Stimulated activated CD8-positive, alpha-beta memory T cell treated with anti-CD3 and anti-CD28 coated beads, Interleukin-15, amount 100 ng/mL, for 48 hours (primary cell): ENCODE results near the gene ATR.
A peak's percentile ranks its signal among the peaks of the same experiment; 100 is the strongest.
"Not testable (repeated sequence)": the region's sequence is repeated elsewhere in the genome, so short reads cannot be mapped to it uniquely, and the experiment has no call there.

ENCODE experiments used
- DNase-seq, 2 donors: peaks; one replicate each; pipeline ENCODE4 v3.0.0-alpha.2; 2020; ENCODE audit warnings: low read depth in 2 of 2

The ATR gene

DNA sequence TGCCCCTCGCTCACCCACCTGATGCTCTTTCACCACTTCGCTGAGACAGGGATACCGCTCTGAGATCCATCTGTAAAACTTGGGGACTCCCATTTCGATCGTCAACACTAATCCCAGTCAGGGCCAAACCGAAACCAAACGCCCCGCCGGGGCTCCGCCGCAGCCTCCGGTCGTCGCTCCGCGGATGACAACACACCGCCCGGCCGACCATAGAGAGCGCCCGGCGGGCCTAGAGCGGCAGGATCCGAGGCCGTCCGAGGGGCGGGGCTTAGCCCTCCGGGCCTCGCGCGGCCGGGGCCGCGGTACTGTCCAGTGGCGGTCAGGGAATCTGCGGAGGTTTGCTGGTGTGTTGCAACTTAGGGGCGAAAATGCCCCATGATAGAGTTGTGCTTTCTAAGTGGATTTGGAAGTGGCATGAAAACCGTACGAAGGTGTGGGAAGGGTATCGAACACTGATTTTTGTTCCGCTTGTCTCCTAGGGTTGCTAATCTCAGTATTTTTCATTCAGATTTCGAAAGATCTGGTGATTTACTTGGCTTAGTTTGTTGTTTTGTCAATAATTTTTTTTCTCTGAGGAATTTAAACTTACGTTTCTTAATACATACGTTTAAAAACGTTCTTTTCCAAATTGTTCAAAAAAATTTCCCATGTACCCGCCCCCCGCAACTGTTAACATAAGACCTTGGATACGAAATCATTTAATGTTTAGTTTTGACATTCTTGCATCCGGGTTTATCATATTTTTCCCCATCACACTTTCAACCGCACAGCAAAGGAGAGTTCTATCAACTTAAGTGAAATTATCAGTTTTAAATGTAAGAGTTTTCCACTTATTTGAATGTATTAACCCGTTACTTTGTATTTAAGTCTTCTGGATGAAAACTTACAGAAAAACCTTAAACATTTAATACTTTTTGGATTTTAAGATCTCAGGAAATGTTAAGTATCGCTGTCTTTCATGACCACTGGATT, 130.4 kb downstream of the ATR start, which contains the start of gene XRN1:
Gene XRN1, minus strand, starts transcription at position 186 of the 972 bp plus-strand sequence. Its CDS starts 93 bp downstream, at position 93.
- peak; percentile 91 to 92 for DNase-seq

DNA sequence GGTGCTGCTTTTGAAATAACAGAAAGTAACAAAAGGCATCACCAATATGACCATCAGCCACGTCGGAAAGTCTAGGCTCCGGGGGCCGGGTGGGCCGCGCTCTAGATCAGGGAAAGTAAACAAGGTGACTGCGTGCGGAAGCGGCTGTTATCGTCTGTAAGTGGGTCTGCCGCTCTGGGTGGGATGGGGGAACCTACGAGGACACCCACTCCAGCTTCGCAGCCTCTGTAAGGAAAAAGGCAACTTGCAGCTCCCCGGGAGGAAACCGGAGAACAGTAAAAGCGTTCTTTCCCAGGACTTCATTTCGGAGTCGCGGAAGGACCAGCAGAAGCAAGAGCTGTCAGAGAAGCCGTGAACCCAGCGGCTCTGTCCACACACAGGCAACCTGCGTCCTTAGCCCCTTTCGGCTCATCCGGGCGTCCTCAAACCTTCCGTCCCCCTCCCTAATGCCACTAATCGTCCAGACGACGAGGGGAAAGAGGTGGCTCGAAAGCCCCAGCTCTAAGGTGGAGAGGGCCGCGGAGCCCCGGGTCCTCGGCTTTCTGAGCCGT, 131.2 kb downstream of the ATR start:
- peak; percentile 19 to 41 for DNase-seq

DNA sequence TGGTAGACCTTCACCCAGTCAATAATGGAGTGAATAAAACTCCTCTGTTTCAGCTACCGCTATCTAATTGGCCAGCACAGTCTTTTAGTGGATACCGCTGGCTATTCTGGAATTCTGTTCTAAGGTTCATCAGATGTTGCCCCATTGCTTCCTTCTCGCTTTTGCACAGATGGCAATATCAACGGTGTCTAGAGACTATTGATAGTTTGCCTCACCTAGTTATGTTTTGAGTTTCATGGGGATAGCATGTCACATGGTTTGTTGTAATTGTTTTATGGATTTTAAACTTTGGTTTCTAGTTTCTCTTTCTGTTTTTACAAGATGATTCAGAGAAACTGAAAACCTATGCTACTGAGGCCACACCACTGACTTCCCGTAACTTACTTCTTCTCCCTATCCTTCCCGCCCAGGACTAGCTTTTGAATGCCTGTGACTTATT, 132.7 kb downstream of the ATR start:
- peak in 1 of 2 donors; percentile 14 for DNase-seq

DNA sequence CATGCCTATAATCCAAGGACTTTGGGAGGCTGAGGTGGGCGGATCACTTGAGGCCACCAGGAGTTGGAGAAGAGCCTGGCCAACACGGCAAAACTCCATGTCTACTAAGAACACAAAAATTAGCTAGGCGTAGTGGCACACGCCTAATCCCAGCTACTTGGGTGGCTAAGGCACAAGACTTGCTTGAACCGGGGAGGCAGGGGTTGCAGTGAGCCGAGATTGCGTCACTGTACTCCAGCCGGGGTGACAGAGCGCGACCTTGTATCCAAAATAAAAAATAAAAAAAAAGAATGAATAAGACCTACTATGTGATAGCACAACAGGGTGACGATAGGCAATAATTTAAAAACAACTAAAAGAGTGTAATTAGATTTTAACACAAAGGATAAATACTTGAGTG, 134.2 kb downstream of the ATR start:
- DNase-seq = no peak

DNA sequence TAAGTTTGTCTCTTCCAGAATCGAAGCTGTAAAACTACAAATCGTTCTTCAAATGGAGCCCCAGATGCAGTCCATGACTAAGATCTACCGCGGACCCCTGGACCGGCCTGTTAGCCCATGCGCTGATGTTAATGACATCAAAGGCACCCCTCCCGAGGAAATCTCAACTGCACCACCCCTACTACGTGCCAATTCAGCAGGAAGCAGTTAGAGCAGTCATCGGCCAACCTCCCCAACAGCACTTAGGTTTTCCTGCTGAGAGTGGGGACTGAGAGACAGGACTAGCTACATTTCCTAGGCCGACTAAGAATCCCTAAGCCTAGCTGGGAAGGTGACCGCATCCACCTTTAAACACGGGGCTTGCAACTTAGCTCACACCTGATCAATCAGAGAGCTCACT, 135.5 kb downstream of the ATR start:
- not testable (repeated sequence) for DNase-seq

DNA sequence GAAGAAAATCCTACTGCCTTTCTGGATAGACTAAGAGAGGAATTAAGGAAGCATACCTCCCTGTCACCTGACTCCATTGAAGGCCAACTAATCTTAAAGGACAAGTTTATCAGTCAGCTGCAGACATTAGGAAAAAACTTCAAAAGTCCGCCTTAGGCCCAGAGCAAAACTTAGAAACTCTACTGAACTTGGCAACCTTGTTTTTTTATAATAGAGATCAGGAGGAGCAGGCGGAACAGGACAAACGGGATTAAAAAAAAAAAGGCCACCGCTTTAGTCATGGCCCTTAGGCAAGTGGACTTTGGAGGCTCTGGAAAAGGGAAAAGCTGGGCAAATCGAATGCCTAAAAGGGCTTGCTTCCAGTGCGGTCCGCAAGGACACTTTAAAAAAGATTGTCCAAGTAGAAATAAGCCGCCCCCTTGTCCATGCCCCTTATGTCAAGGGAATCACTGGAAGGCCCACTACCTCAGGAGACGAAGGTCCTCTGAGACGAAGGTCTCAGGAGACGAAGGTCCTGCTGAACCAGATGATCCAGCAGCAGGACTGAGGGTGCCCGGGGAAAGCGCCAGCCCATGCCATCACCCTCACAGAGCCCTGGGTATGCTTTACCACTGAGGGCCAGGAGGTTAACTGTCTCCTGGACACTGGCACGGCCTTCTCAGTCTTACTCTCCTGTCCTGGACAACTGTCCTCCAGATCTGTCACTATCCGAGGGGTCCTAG, 138.9 kb downstream of the ATR start:
- not testable (repeated sequence) for DNase-seq

DNA sequence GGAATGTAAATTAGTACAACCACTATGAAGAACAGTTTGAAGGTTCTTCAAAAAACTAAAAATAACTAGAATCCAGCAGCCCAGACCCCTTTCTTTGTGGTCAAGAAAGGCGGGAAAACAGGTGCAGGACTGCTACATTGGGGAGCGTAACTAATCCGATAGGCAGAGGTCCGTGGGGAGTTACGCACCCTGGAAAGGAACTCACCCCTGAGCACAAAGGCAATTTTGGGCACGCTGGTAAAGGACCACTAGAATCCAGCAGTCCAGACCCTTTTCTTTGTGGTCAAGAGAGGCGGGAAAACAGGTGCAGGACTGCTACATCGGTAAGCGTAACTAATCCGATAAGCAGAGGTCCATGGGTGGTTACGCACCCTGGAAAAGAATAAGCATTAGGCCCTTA, 140.4 kb downstream of the ATR start:
- not testable (repeated sequence) for DNase-seq

DNA sequence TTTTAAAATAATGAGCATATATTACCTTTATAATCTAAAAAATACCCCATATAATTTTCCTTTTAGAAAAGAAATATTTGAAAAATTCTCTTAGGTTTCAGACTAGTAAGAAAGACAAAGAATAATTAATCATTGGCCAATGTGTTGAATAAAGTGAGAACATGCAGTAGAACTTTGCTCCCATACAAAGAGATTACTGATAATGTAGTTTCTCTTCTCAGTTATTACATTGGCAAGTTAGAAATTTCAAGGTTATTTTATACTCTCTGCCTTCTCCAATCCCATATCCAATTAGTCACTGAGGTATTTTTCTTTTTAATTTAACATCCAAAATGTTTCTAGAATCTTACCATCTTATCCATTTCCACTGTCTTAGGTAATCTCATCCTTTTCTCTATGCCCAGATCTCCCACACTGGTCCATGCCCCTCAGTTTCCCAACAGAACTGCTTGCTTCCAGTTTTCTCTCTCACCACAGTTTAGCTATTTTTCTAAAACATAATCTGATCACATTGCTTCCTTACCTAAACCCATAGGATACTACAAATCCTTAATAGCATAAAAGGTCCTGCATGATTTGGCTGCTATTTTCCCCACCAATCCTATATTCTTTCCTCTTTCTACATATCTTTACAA, 141.5 kb downstream of the ATR start:
- DNase-seq = no peak

DNA sequence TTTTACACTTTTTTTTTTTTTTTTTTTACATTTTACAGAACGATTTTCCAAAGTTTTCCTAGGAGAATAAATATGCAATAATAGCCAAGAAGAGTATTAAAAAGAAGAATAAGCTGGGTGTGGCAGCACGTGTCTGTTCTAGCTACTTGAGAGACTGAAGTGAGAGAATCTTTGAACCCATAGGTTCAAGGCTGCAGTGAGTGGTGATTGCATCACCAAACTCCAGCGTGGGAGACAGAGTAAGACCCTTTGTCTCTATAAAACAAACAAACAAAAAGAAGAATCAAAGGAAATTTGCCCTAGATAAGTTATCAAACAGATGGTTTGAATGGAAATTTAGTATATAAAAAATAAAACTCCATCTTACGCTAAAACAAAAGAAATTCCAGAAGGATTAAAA, 144.0 kb downstream of the ATR start:
- no peak for DNase-seq

DNA sequence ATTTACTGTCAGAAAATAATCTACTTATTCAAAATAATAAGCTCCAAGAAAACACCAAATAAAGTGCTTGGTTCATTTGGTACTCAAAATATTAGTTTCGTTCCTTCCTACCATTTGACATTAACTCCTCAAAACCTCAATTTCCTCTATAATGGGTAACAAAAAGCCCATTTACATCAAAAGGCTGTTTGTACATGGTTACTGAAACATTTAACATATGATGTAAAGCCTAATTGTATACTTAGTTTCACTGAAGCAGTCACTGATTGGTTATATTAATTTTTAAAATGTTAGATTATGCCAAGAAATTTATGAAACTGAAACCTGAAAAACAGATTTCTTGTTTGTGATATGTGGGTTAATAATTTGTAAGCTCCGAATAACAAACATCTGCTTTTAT, 145.4 kb downstream of the ATR start:
- DNase-seq = no peak

DNA sequence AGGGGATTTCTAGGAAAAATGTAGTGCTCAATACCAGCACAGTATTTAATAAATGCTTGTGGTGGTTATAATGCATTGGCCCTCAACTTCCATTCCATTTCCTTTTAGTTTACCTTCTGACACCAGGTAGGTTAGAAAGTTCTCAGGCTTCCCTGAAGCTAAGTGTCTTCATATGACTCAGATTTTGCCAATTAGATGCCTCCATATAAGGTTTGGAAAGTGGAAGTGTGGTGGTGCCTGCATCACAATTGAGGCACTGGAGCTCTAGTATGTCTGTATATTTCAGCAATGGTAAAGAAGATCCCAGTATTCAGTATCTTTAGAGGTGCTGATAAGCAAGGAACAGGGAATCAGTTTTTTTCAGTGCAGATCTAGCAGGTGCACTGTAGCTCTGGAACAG, 149.0 kb downstream of the ATR start:
- DNase-seq = no peak

DNA sequence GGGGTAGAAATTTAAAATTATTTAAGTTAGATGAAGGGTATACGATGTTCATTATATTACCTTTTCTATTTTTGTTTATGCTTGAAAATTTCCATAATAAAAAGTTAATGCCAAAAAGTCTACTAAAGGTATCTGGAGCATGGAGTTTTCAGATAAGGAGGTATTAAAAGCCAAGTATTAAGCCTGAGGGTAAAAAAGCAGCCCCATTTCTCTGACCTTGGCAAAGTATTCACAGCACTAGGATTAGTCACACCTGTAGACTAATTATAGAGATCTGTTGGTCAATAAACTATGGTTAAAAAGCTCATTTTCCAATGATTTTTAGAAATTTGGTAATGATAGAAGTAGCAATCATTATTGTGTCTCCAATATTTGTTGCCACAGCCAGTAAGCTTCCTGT, 153.8 kb downstream of the ATR start:
- DNase-seq = no peak

DNA sequence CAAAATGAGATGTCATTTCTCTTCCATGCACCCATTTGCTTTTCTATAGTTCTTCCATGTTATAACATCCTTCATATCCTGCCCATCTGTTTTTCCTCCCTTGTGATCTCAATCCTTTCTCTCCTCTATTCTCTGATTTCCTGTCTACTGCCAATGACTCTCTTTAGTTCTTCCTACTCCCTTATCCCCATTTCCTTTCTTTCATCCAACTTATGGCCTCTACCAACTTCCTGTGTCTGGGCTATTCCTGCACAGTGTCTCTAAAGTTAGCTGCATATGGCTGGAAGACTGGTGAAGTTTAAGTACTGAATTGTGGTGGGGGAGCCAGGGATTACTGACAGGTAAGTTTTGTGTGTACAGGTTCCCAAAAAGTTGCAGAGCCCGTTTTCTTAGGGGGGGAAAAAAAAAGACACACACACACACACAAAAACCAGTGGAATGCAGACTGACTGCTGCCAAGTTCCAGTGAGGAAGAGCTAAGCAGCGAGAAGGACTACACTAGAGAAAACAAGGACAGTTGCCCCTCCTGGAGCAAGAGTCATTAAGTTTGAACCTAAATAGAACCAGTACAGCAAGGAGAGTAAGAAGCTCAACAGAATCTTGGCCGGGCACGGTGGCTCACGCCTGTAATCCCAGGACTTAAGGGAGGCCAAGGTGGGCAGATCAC, 159.5 kb downstream of the ATR start:
- no peak for DNase-seq

DNA sequence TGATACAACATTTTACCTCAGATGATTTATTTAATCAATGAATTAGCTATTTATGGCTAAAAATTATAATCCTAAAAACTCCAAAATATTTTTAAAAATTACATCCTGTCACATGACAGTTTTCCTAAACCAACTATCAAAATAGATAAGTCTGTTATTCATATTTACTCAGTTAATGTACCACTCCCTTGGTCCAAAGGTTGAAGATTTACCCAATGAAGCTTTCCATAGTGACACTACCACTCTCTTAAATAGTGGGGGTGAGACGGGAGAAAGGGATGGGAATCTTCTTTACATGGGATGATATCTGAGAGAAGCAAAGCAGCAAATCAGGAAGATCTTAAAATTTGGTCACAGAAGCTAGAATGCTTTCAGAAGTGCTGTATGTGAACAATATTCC, 161.2 kb downstream of the ATR start:
- DNase-seq = no peak

DNA sequence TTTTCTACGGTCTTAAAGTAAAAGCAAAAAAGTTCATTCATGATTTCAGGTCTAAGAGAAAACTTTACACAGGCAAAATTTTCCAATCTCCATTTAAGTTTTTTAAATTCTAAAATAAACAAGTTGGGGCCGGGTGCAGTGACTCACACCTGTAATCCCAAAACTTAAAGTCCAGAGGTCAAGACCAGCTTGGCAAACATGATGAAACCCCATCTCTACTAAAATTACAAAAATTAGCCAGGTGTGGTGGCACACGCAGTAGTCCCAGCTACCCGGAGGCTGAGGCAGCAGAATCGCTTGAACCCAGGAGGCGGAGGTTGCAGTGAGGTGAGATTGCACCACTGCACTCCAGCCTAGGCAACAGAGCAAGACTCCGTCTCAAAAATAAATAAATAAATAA, 178.0 kb downstream of the ATR start:
- not testable (repeated sequence) for DNase-seq
